Esophagus (tissue), 2 donors: ENCODE measurements around the gene PRB3. TPM values are rescaled to one million over a fixed set of nuclear protein-coding genes. Genes with fewer than 3 reads are reported as not detected.

Source experiments
- H3K27ac ChIP-seq, 2 donors: one replicate each; pipeline ENCODE4 v1.5.1; 2013; ENCODE audit warnings: low read depth in 2 of 2, mild to moderate bottlenecking in 2 of 2, inconsistent platforms in 1 of 2, low read length in 1 of 2, moderate library complexity in 1 of 2
- H3K27me3 ChIP-seq, 2 donors: one replicate each; pipeline ENCODE4 v1.6.1; 2013; ENCODE audit warnings: low read length in 2 of 2, control low read depth in 1 of 2, mild to moderate bottlenecking in 1 of 2; ENCODE audit not compliant: insufficient read depth in 2 of 2, control insufficient read depth in 1 of 2
- H3K36me3 ChIP-seq, 2 donors: one replicate each; pipeline ENCODE4 v1.6.1; 2013; ENCODE audit warnings: low read length in 1 of 2; ENCODE audit not compliant: control insufficient read depth in 2 of 2, insufficient read depth in 2 of 2
- H3K4me1 ChIP-seq, 2 donors: one replicate each; pipeline ENCODE4 v1.6.1; 2013; ENCODE audit warnings: low read length in 1 of 2; ENCODE audit not compliant: control insufficient read depth in 2 of 2, insufficient read depth in 2 of 2
- H3K4me3 ChIP-seq, 2 donors: one replicate each; pipeline ENCODE4 v1.5.1; 2013; ENCODE audit warnings: low read length in 2 of 2, mild to moderate bottlenecking in 2 of 2, low read depth in 1 of 2, moderate library complexity in 1 of 2
- H3K9me3 ChIP-seq, 2 donors: one replicate each; pipeline ENCODE4 v1.6.1; 2013; ENCODE audit warnings: mild to moderate bottlenecking in 2 of 2, low read depth in 1 of 2, low read length in 1 of 2, moderate library complexity in 1 of 2; ENCODE audit not compliant: control insufficient read depth in 2 of 2, insufficient read depth in 1 of 2
- WGBS, 2 donors: extraction: QIAGEN DNeasy Blood & Tissue Kit; methylation state at CpG; one replicate each; pipeline ENCODE4 v1.1.7; 2013; 5-methylcytosine and 5-hydroxymethylcytosine counted together
- polyA plus RNA-seq, 2 donors: library from polyadenylated mRNA; stranded (reverse); fragments of 200-250 nt; gene quantifications; one replicate each; pipeline ENCODE4 v1.2.3, GENCODE V29; 2013
- donor health status: healthy with polysubstance abuse.
- donor health status: Bipolar disorder and iron deficiency.

PRB3 gene
- polyA plus RNA-seq, 2 donors = 0.10 TPM; not detected in 1

- no peaks in the 10 kb centered on the region for H3K36me3 ChIP-seq
- H3K27me3 ChIP-seq = no peaks in the 10 kb centered on the region
- no peaks in the 10 kb centered on the region for H3K4me1 ChIP-seq
- no peak overlapping the region for H3K27ac ChIP-seq
- no peak overlapping the region for H3K4me3 ChIP-seq
- no peaks in the 10 kb centered on the region for H3K9me3 ChIP-seq
- WGBS, 2 donors = 45 to 46% methylated on average over 5 of the region's 5 CpGs
Measured at GRCh38 chr12:11228296-11228879, 41.1 kb downstream of the PRB3 start.

GRCh38 chr12:11227373-11227772, 42.1 kb downstream of the PRB3 start:
- H3K4me3 ChIP-seq = no peak overlapping the region
- H3K36me3 ChIP-seq = no peaks in the 10 kb centered on the region
- H3K4me1 ChIP-seq = no peaks in the 10 kb centered on the region
- no peak overlapping the region for H3K27ac ChIP-seq
- H3K9me3 ChIP-seq = no peaks in the 10 kb centered on the region
- WGBS, 2 donors = 83 to 86% methylated on average over 4 of the region's 4 CpGs
- H3K27me3 ChIP-seq = no peaks in the 10 kb centered on the region

Other genes with a start within 250 kb of the PRB3 start
- gene TAS2R19, start 247.1 kb downstream of the PRB3 start, polyA plus RNA-seq = under 1 TPM in 1 of 2 donors, not detected in 1; 0.08 TPM
- under 1 TPM; 0.09 to 0.16 TPM for gene TAS2R31, start 238.3 kb downstream of the PRB3 start, polyA plus RNA-seq
- gene TAS2R46, start 207.4 kb downstream of the PRB3 start, polyA plus RNA-seq = not detected
- not detected for gene TAS2R43, start 177.4 kb downstream of the PRB3 start, polyA plus RNA-seq
- under 1 TPM in 1 of 2 donors, not detected in 1; 0.12 TPM for gene TAS2R30, start 135.1 kb downstream of the PRB3 start, polyA plus RNA-seq
- gene SMIM10L1, start 98.5 kb downstream of the PRB3 start, polyA plus RNA-seq = 1 to 10 TPM; 3.5 to 6.9 TPM
- gene TAS2R42, start 82.8 kb downstream of the PRB3 start, polyA plus RNA-seq = not detected
- not detected for gene PRB4, start 40.7 kb upstream of the PRB3 start, polyA plus RNA-seq
- not detected for gene PRB2, start 125.9 kb upstream of the PRB3 start, polyA plus RNA-seq